Fibroblast of pulmonary artery (primary cell): ENCODE measurements around the gene SLFN14.
"Not testable (repeated sequence)": the region's sequence is repeated elsewhere in the genome, so short reads cannot be mapped to it uniquely, and the experiment has no call there.

Experiments
- DNase-seq: peaks from one replicate; pipeline ENCODE4 v3.0.0-alpha.2; 2010; ENCODE audit warnings: low read depth
- H3K4me3 ChIP-seq: replicated peaks from 2 replicates; pipeline ENCODE4 v1.5.1; 2011; ENCODE audit warnings: low read depth, mild to moderate bottlenecking, control low read depth, low read length, moderate library complexity
- CTCF ChIP-seq: IDR thresholded peaks from 2 replicates; pipeline ENCODE4 v1.5.1; 2011; ENCODE audit warnings: mild to moderate bottlenecking, control low read depth, low read length, inconsistent platforms; ENCODE audit errors: missing control alignments

Gene SLFN14

GRCh38 chr17:35521150-35521549, 39.5 kb downstream of the SLFN14 start:
- TF ChIP-seq CTCF = no peak
- no peak for DNase-seq
- H3K4me3 ChIP-seq = no peak overlapping the region

- TF ChIP-seq CTCF = no peak
- no peak overlapping the region for H3K4me3 ChIP-seq
- DNase-seq = no peak
Observed at GRCh38 chr17:35519906-35520442, 40.6 kb downstream of the SLFN14 start.

GRCh38 chr17:35519439-35519838, 41.2 kb downstream of the SLFN14 start:
- no peak overlapping the region for H3K4me3 ChIP-seq
- no peak for DNase-seq
- no peak for TF ChIP-seq CTCF

DNA sequence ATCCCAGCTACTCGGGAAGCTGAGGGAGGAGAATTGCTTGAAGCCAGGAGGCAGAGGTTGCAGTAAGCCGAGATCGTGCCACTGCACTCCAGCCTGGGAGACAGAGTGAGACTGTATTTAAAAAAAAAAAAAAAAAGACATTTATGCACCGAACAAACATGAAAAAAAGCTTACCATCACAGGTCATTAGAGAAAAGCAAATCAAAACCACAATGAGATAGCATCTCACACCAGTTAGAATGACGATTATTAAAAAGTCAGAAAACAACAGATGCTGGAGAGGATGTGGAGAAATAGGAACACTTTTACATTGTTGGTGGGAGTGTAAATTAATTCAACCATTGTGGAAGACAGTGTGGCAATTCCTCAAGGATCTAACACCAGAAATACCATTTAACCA, 42.2 kb downstream of the SLFN14 start:
- DNase-seq, H3K4me3 ChIP-seq: not testable (repeated sequence)

DNA sequence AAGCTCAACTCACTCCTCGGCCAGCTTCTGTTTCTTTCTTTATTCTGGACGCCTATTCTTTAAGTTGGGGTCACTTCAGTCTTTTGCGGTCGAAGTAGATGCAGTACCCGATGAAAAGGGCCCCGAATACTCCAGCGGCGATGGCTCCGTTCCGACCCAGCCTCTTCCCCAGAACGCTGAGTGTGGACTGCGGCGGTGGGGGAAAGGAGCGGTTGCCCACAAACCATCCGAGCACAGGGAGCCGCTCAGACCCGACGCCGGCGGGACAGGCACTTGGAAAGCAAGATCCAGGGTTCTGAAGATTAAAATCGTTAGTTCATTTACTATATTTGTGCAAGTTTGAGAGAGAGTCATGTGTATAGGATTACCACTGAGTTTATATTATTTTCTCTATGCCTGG, 45.6 kb downstream of the SLFN14 start:
- TF ChIP-seq CTCF = no peak
- H3K4me3 ChIP-seq = no peak overlapping the region
- DNase-seq = no peak

DNA sequence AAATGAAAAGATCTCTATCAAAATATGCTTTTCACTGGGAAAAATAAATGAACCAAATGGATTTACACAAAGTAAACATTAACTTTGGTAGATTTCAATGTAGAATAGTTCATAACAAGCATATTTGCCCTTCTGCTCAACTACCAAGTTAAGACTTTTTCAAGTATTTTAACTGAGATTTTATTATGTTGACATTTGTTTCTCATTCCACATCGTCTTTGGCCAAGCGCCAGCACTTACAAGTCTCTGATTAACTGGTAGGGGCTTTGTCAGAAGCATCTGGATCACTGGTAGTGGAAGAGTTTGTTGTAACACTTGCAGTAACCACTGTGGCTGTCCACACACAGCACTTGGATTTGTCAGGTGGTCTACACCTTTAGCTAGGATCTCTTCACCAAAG, 46.1 kb downstream of the SLFN14 start:
- TF ChIP-seq CTCF = no peak
- no peak overlapping the region for H3K4me3 ChIP-seq
- DNase-seq = no peak
